ENCODE data around the gene INPP4A.

Gene INPP4A

DNA sequence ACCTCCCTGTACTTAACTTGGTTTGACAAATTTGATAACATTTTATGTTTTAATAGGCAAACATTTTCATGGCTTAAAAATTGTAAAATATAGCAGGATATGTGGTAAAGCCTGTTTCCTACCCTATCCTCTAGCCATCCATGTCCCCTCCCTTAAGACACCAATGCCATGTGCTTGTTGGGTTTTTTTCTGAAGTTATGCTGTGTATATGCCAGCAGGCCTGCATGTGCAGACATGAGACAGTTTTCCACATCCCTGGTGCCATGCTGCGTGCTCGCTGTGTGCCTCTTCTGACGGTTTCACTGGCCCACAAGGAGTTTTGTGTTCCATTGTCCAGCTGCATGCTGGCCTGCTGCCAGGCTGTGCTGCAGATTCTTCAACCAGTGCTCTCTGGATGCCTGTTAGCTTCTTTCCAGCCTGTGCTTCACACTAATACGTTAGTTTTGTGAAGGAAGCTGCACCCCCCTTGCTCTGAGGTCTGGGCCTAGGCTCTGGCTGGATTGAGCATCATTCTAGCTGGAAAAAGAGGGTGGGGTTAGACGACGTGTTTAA, 16.9 kb downstream of the INPP4A start:
- DNase-seq = no peak

DNA sequence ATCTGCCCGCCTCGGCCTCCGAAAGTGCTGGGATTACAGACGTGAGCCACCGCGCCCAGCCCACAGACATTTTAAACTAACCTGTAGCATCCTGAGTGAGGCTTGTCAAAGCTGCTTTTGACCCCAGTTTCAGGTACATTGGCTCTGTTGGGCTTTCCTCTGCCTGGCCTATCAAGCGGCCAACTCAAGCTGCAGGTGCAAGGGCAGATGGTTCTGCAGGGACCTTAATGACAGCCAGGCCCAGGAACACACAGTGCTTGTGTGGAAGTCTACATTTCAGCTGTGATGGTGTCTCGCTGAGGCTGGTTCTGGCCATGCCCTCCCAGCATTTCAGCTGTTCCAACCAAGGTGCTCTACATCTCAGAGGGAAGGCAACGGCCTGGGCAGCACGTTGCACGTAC, 18.4 kb downstream of the INPP4A start:
- DNase-seq = no peak

DNA sequence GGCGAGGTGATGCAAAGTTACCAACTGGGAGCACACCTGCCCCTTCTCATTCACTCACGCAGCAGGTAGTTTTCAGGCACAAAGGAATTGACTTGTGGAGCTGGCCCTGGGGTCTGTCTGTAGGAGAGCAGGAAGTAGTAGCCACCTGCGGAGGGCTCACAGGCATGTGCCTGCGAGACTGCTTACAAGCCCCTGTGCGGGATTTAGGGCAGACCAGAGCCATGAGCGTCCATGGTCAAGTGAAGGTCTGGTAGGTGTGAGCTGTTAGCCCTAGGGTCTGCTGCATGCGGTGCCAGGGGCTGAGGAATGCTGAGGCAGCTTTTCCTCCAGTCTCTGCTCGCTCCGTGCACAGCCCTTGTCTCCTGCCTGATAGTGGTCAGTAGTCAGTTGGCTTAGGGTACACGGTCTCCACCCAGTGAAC, 18.9 kb downstream of the INPP4A start:
- no peak for DNase-seq

DNA sequence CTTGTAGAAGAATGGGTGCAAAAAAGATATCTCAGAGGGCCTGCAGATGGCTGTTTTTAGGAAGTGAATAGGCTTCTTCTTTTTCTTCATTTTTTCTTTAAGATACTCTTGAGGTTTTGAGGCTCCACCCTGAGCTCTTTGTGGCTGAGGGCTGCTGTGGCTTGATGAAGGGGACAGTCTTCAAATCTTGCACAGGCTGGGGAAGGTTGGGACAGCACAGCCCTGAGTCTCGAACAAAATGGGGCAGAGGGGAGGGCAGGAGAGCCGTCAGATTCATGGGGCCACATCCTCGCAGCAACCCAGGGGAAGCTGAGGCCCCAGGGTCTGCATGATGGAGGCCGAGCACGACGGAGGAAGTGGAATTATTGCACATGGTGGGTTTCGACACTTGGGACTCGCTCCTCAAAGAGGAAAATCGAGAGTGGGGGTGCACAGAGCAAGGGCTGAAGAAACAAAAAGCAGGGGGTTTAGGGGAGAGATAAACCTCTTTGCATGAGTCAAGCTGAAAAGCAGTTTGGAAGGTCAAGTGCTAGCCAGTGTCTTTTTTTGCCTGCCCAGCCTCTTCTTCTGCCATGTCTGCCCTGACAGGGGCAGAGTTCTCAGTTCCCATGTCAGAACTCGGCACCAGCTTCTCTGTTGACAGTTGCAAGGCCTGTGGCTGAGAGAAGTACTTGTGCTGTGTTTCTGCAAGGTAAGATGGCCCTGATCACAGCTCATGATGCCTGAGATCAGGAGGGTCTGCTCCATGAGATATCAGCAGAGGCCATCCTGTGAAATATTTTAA, 19.5 kb downstream of the INPP4A start:
- DNase-seq = no peak

DNA sequence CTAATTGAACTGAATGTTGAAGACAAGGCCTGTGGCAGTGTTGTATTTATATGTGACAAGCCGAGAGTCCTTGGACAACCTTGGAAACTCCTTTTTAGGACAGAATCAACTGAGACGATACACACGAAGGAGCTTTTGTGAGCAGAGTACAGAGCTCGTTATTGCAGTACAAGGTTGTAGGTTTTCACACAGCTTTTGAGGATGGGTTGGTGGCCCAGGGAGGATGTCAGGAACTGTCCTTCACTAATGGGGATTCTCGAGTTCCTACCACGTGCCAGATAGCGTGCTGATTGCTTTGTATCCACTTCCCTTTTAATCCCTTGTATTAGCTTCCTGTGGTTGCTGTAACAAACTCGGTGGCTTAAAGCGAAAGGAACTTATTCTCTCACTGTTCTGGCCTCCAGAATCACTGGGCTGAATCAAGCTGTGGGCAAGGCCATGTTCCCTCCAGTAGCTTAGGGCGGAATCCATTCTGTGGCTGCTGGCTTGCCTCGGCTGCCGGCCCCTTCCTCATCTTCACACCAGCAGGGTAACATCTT, 20.2 kb downstream of the INPP4A start:
- DNase-seq = no peak

DNA sequence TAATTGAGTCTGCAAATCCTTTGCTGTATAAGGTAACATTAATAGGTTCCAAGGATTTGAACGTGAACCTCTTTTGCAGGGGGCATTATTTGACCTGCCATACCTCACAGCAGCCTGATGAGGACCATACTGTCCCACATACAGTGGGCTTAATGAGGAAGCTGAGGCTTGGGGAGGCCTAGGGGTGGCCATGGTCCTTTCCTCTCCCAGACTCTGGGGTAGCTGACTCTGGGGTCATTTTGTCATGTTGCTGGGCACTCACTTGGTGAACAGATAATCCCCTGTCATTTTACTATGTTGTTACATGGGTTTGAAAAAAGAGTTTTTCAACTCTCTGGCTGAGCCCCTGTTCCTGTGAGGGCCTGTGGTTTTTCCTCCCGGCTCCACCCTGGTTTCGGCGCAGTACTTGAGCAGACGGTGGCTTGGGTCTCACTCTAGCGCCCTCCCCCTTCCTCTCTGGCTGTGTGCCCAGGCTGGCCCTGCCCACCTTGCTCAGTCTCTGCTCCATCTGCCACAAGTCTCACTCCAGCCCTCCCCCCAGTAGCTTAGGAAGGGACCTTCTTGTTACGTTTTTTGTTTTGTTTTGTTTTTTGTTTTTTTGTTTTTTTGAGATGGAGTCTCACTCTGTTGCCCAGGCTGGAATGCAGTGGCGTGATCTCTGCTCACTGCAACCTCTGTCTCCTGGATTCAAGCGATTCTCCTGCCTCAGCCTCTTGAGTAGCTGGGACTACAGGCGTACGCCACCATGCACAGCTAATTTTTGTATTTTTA, 21.0 kb downstream of the INPP4A start:
- DNase-seq = peak; percentile 67

DNA sequence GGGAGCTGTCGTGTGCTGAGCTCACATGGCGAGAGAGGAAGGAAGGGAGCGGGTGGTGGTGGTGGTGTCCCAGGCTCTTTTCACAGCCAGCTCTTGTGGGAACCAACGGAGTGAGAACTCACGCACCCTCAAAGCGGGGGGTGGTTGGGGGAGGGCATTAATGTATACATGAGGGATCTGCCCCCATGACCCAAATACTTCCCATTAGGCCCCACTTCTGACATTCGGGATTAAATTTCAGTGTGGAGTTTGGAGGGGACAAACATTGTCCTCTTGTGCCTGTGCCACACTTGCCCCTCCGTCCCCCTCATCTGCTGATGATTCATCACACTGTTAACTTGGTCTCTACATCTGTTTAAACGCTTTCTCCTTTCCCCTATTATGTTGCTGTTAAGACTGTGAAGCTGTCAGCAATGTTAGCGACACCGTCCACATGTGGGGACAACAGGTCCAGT, 22.5 kb downstream of the INPP4A start:
- no peak for DNase-seq

DNA sequence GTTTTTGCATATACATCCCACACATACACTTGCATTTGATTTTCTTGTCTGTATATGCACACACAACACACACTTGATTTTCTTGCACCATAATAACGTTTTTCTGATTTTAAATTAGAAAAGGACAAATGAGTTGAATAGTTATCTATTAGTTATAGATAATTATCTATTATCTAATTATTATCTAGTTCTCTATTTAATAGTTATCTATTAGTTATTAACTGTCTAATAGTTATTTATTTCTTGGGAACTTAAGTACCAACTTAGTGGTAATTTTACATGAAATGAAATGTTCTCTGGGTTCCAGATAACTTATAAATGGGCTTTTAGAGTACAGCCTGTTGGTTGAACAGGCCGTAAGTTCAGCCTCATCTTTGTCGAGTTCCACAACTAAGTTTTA, 23.0 kb downstream of the INPP4A start:
- no peak for DNase-seq

DNA sequence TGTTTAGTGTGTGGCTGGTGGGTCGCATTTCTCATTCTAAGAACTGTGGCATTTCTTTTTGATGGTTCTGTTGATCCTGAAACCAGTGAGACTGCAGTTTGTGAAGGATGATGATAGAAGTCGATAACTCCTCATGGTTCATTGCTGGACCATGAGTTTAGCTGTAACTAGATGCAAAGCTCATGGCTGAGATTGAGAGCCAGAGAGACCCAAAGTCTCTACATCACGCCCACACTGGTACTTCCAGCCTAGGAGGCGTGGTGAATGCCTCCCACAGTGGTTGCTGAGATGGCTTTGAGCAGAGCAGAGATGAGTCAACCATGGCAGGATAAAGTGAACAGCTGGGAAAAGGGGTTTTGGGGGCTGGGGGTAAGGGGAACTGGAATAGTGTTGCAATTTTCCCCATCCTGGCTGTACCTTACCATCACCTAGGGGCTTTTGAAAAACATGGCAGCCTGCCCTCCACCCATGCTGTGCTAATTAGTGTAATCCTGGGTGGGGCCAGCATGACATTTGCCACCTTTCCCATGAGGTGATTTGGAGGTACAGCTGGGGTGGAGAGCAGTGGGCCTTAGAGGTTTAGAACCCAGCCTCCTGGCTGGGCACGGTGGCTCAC, 24.1 kb downstream of the INPP4A start:
- no peak for DNase-seq

DNA sequence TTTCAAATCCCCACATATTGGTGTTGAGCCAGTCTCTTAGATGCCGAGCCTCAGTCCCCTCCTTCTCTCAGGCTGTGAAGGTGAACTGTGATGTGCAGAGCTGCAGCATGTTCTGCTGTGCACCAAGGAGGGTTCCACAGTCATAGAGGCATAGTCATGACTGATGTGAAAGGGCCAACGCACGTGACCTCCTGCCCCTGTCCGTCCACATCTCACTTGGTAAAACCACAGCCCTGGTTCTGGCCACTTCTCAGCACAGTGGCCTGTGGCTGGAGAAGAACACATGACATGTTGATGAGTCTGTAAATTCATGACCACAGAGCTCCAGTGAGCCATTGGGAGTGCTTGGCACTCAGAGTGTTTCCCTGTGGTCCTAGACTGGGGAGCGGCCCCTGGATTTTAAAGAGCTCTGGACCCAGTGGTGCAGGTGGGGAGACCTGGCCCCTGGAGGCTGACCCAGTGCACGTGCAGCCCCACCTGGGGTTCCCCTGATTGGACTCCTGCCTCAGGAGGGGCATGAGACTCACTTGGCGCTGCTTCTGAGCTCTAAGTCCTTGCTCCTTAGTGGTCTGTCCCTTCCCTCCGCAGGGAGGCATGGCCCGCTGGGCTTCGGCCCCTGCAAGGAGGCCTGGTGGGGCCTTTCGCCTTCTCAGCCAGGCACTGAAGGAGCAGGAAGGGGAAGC, 25.3 kb downstream of the INPP4A start:
- no peak for DNase-seq

DNA sequence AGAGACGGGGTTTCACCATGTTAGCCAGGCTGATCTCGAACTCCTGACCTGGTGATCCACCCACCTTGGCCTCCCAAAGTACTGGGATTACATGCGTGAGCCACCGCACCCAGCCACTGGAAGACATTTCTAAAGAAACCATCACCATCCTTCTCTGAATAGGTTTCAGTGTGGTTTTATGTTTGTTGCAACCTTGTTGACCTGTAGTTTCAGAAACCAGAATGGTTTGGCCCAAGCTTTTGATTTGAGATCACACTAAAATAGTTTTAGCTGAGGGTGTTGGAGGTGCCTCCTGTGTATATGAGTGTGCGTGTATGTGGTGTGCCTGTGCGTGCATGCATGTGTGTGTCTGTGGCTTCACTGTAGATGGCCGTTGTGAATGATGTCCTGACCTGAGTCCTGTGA, 26.2 kb downstream of the INPP4A start:
- no peak for DNase-seq

DNA sequence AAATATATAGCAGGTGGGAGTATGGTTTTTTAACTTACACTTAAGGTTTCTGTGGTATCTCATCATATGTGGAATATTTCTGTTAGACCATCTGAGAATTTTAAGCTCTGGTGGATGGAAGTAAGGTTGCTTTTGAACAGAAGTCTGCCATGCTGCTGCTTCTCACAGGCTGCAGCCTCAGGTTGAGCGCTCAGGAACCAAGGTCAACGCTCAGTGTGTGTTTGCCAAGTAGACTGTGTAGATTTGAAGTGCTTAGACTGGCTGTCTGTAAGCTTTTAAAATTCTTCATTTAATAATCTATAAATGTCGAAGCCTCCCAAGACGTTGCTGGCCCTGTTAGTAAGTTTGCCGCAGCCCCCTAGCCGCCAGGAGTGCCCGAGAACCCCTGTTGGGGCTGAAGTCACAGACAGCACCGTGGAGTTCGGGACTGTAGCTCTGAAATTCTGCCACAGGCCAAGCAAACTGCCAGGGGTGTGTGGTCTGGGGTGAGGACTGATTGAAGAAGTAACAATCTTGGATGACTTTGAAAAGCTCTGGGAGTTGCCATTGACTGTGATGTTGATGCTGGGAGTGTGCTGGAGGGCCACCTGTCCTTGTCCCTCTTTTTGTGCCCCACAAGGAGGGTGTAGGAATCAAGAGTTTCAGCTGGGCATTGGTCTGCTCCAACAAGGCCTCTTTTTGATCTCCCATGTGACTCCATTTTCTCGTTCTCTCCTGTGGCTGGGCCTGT, 26.9 kb downstream of the INPP4A start:
- no peak for DNase-seq

DNA sequence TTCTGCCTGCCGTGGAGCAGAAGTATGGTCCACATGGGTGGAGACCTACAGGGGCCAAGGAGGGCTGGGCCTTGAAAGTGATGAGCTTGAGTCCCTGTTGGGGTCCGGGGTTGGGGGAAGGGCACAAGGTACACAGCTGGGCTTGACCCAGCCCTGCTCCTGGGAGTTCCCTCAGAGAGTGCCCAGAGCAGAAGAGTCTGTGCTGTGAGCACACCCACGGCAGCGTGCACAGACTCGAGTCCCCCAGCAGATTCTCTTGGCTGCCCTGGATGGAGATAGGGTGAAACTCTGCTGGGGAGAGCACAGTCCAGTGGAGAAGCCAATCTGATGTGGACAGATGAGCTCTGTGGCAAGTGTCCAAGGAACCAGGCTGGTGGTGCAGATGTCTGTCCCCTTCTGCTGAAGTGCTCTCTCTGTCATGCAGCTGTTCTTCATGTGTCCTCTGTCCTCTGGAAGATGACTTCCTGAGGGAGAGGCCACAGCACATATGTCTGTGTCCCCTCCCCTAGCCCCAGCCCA, 27.5 kb downstream of the INPP4A start:
- no peak for DNase-seq

DNA sequence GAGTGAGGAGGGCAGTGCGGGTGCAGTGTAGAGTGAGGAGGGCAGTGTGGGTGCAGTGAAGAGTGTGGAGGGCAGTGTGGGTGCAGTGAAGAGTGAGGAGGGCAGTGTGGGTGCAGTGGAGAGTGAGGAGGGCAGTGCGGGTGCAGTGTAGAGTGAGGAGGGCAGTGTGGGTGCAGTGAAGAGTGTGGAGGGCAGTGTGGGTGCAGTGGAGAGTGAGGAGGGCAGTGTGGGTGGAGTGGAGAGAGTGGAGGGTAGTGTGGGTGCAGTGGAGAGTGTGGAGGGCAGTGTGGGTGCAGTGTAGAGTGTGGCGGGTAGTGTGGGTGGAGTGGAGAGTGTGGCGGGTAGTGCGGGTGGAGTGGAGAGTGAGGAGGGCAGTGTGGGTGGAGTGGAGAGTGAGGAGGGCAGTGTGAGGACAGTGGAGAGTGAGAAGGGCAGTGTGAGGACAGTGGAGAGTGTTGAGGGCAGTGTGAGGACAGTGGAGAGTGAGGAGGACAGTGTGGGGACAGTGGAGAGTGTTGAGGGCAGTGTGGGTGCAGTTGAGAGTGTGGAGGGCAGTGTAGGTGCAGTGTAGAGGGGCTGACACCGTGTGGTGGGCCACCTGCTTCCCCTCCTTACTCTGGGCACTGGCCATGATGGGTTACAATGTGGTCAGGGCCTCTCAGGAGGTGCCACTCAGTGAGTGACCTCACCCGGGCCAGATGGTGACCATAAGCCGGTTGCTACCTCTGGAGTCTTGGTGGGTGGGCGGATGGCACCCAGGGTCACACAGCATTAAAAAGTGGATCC, 28.5 kb downstream of the INPP4A start:
- no peak for DNase-seq

DNA sequence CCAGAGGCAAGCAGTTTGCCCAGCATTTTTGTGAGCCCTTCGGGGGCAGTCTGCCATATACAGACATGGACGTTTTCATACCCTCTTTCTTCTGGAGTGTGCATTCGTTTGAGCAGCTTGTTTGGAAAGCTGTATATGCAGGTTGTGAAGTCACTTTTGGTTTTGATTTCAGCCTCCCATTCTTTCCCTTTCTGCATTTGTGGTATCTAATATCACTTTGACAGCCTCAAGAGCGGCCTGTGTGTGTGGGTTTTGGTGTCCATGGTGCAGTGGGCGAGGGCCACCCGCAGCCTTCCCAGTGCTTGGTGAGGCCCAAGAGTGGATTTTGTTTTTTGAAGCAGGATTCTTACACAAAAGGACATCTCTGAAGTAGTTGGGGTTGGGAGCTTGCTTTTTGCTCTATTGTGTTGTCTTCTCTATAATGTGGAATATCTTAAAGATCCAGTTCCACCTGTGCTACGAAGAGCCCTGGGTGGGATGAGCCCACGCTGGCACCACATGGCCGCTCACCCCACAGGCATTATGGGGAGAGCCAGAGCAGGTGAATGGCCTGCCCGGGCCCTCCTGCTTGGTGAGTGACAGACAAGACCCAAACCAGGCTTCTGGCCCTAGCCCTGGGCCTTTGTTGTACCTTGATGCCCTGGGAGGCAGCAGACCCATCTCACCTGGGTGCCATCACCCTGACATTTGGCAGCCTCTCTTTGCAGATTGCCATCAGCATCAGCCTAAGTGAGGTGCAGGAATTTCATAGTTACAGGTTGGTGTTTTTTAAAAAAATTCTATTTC, 29.5 kb downstream of the INPP4A start:
- no peak for DNase-seq

DNA sequence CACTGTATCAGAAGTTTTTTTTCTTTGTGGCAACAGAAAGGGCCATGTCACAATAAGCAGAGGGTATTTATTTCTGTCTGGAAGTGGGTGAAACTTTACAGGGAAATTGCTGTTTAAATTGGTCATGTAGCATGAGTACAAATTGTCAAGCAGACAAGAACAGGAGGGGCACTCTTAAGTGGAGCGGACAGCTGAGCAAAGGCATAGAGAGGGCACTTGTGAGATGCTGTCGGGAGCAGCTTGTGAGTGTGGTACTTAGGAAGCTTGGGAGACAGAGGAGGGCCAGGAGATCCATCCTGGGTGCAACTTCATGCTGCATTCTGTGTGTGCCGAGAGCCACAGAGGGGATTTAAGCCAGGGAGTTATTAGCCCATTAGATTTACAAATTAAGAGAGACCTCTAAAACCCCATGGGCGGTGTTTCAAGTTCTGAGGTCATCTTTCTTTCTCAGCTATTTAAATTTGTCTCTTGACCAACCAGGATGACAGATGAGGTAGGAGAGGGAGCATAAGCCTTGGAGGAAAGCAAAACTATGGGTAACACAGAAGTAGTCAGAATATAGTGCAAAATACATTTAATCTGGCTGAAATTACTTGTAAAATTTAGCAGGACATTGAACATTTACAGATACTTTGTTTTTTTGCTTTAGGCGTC, 30.4 kb downstream of the INPP4A start:
- DNase-seq = peak; percentile 50

DNA sequence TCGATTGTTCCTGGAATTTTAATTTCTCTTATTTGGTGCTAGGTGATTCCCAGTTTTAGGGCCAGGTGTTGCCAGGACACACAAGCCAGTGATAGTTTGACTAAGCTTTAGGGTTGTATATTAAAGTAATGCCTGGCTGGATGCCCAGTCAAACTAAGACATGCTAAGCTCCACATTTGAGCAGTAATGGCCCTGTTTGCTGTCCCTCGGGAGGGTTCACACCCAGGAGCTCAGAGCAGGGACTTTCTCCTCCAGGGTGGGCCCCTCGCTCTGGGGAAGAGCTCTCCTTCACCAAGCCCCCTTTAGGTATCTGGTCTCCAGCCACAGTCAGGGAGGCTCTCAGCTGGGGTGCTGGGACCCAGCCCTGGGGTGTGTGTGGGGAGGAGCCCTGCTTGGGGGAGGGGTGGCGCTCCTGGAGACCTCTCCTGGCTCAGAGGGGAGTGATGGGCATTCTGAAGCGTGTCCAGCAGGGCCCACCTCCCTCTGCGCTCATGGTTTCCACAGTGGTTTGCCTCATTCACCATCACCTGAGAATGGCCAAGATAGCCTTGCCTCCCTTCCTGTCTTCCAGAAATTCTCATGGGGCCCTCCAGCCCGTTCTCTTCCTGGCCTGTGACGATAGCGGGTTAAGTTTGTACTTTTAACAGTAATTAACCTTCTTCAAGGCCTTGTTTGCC, 31.7 kb downstream of the INPP4A start:
- no peak for DNase-seq

DNA sequence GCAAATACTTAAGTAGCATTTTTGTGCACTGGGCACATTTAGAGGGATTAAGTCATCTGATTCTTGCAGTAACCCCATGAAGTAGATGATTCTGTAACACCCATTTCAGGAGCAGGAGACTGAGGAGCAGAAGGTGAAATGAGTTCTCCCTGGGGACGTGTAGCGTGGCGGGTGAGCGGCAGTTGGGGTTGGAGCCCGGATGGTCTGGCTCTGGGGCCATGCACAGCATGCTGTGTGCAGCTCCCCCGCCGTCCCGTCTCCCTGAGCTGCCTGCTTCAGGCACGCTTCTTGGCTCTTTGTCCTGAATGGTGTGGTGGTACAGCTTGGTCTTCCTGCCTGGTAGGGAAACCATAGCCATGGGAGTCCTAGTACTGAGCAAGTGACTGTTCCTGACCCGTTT, 32.4 kb downstream of the INPP4A start:
- no peak for DNase-seq

DNA sequence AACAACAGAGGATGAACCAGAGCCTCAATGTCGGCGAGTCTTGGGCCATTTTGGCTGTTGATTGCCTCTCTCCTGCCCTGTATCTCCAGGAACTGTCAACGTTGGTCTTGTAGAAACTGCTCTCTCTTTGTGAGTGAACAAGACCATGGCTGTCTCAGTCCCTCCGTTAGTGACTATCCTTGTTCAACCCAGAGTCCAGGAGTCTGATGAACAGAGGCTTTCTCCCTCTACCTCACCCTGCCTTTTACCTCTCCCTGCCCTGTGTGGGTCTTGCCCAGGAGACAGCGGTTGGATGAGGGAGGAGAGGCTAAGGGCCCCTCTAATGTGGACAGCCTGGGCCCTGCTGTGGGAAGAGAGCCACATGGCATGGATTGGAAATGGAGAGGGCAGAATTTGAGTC, 32.8 kb downstream of the INPP4A start:
- no peak for DNase-seq

All from NCI-H510A (cell line).